GM18505 (cell line): ENCODE data around the gene ZNF678.
"Not testable (repeated sequence)": the region's sequence is repeated elsewhere in the genome, so short reads cannot be mapped to it uniquely, and the experiment has no call there.

Experiments used
- ATAC-seq: cut with Tn5 transposase; IDR thresholded peaks from one replicate; pipeline ENCODE4 v1.9.1; 2021; ENCODE audit not compliant: unreplicated experiment
- POLR2A ChIP-seq: IDR thresholded peaks from 4 replicates; pipeline ENCODE4 v1.6.1; 2011; ENCODE audit warnings: borderline replicate concordance; ENCODE audit not compliant: insufficient read depth, insufficient read length; ENCODE audit errors: extremely low read depth

The ZNF678 gene

GRCh38 chr1:227587968-227588367 is 24.6 kb downstream of the ZNF678 start:
- ATAC-seq: no peak
- TF ChIP-seq POLR2A: no peak

- ATAC-seq: not testable (repeated sequence)
Measured at GRCh38 chr1:227588769-227589168, 25.4 kb downstream of the ZNF678 start.

- ATAC-seq: not testable (repeated sequence)
Measured at GRCh38 chr1:227589777-227590176, 26.4 kb downstream of the ZNF678 start.

- ATAC-seq: not testable (repeated sequence)
Measured at GRCh38 chr1:227596222-227596621, 32.9 kb downstream of the ZNF678 start.

GRCh38 chr1:227603327-227603726 is 40.0 kb downstream of the ZNF678 start:
- no peak for TF ChIP-seq POLR2A
- ATAC-seq: no peak

GRCh38 chr1:227604446-227604845 is 41.1 kb downstream of the ZNF678 start:
- TF ChIP-seq POLR2A: no peak

GRCh38 chr1:227606271-227606670 is 42.9 kb downstream of the ZNF678 start:
- not testable (repeated sequence) for ATAC-seq

More at GRCh38 chr1:227604446-227604845, 41.1 kb downstream of the ZNF678 start:
- no peak for ATAC-seq

GRCh38 chr1:227607336-227607898 is 44.1 kb downstream of the ZNF678 start:
- no peak for ATAC-seq
- no peak for TF ChIP-seq POLR2A

GRCh38 chr1:227612658-227613057 is 49.3 kb downstream of the ZNF678 start:
- ATAC-seq: no peak
- TF ChIP-seq POLR2A: no peak

GRCh38 chr1:227613526-227613925 is 50.2 kb downstream of the ZNF678 start:
- no peak for TF ChIP-seq POLR2A
- ATAC-seq: no peak

- ATAC-seq: no peak
Measured at GRCh38 chr1:227621211-227621610, 57.9 kb downstream of the ZNF678 start.

GRCh38 chr1:227622739-227623475 is 59.6 kb downstream of the ZNF678 start:
- TF ChIP-seq POLR2A: no peak
- no peak for ATAC-seq

More at GRCh38 chr1:227621211-227621610, 57.9 kb downstream of the ZNF678 start:
- no peak for TF ChIP-seq POLR2A

GRCh38 chr1:227632325-227632724 is 69.0 kb downstream of the ZNF678 start:
- ATAC-seq: no peak
- TF ChIP-seq POLR2A: no peak

- no peak for TF ChIP-seq POLR2A
Measured at GRCh38 chr1:227635596-227635995, 72.2 kb downstream of the ZNF678 start.

GRCh38 chr1:227654431-227654830 is 91.1 kb downstream of the ZNF678 start:
- TF ChIP-seq POLR2A: no peak
- ATAC-seq: no peak

More at GRCh38 chr1:227635596-227635995, 72.2 kb downstream of the ZNF678 start:
- no peak for ATAC-seq
